ENCODE data around the gene ANO1.

GRCh38 chr11:70085815-70086769, 8.0 kb downstream of the ANO1 start:
- no peak for TF ChIP-seq CTCF (IDR thresholded peaks at IDR 0.05; ENCODE audit: low read depth, low read length)
- TF ChIP-seq EZH2phosphoT487 (IDR thresholded peaks at IDR 0.05; ENCODE audit: low read depth): no peak

All from OCI-LY3 (cell line).